HepG2 (cell line): ENCODE results near the gene CCDC85C. TPM values are rescaled to one million over a fixed set of nuclear protein-coding genes. Genes with fewer than 3 reads are reported as not detected.

ENCODE experiments used
- ELF1 ChIP-seq: sonication (generic); formaldehyde crosslinking; IDR thresholded peaks from 2 replicates; pipeline ENCODE4 v1.4.0; 2020; ENCODE audit warnings: missing genetic modification reagents
- GRHL1 ChIP-seq: sonication (generic); formaldehyde crosslinking; conservative IDR thresholded peaks from 2 replicates; pipeline ENCODE4 v1.8.0; 2022; ENCODE audit warnings: missing genetic modification reagents
- KDM5A ChIP-seq: fragments of 200-600 bp; sonication (generic); IDR thresholded peaks from 2 replicates; pipeline ENCODE4 v1.7.0; 2018; ENCODE audit warnings: antibody characterized with exemption, mild to moderate bottlenecking, low read length, borderline replicate concordance
- NR2F1 ChIP-seq, 2 experiments: fragments of 450-650 bp in 1 of 2; formaldehyde crosslinking in 1 of 2; IDR thresholded peaks; 2 replicates each; pipeline versions ENCODE4 v1.5.0 to v1.6.1; 2016 to 2020; ENCODE audit warnings: mild to moderate bottlenecking in 1 of 2, missing compliant biosample characterization in 1 of 2, missing genetic modification reagents in 1 of 2, moderate library complexity in 1 of 2
- ZNF646 ChIP-seq: sonication (generic); formaldehyde crosslinking; IDR thresholded peaks from 2 replicates; pipeline ENCODE4 v1.9.0; 2021; ENCODE audit warnings: mild to moderate bottlenecking, missing genetic modification reagents
- ZNF691 ChIP-seq: sonication (generic); formaldehyde crosslinking; IDR thresholded peaks from 2 replicates; pipeline ENCODE4 v1.4.0; 2020; ENCODE audit warnings: missing genetic modification reagents, low read depth, mild to moderate bottlenecking, borderline replicate concordance
- polyA plus RNA-seq, 8 experiments: library from polyadenylated mRNA; depleted of rRNA in 3 of 8; stranded (reverse) in 7 of 8; unstranded in 1 of 8; fragments of >200 nt; fragmentation: Illumina TruSeq in 4 of 8; extraction: Trizol in 4 of 8; gene quantifications; 2 replicates each; pipeline versions ENCODE4 v1.2.1 to v1.2.3, GENCODE V29; 2011 to 2016; ENCODE audit warnings: low read depth in 4 of 8, missing spikeins in 1 of 8, mixed read lengths in 1 of 8; ENCODE audit not compliant: insufficient read depth in 1 of 8
- total RNA-seq, 5 experiments: library from RNA; depleted of rRNA; stranded (reverse); fragments of >200 nt; fragmentation: Illumina TruSeq; extraction: Trizol; gene quantifications; 2 replicates each; pipeline ENCODE4 v1.2.3, GENCODE V29; 2016; ENCODE audit warnings: low read depth in 1 of 5

The CCDC85C gene
- total and polyA plus RNA-seq, 2 of the 13 experiments (the other 11 are each of a cell fraction or from before 2014, with no cell fraction given): 18.8 to 43.8 TPM

- 0 out of 2 replicates have a peak, but pooled peaks have one; percentile 33 for TF ChIP-seq ZNF646
- TF ChIP-seq ELF1: peak; percentile 78
- TF ChIP-seq GRHL1 (CRISPR knock-in tag): no peak
- TF ChIP-seq NR2F1 (CRISPR knock-in tag; IDR thresholded peaks at IDR 0.05): no peak
- peak; percentile 93 for TF ChIP-seq KDM5A
- TF ChIP-seq ZNF691 (CRISPR knock-in tag): 0 out of 2 replicates have a peak, but pooled peaks have one; percentile 5
Measured at GRCh38 chr14:99481745-99482099, 122.3 kb downstream of the CCDC85C start (continued).
